Measurements from ENCODE around the gene SVOP. TPM values are rescaled to one million over a fixed set of nuclear protein-coding genes. Genes with fewer than 3 reads are reported as not detected.
A peak's percentile ranks its signal among the peaks of the same experiment; 100 is the strongest.

Gene SVOP
- total and polyA plus RNA-seq, 2 experiments from 2014 or later = 0.10 TPM; not detected in 1

GRCh38 chr12:108949976-108950375, 70.9 kb downstream of the SVOP start:
- Histone ChIP-seq H3F3A (replicated peaks; ENCODE audit: low read depth) (no peaks in the 10 kb centered on the region), H4K20me1 (replicated peaks; ENCODE audit: insufficient read depth) (no peaks in the 10 kb centered on the region), H3K4me1 (ENCODE audit: insufficient read depth) (no peaks in the 10 kb centered on the region), H3K27ac (ENCODE audit: low read depth) (no peak overlapping the region), H3K9me2 (ENCODE audit: insufficient read depth) (no peaks in the 10 kb centered on the region), H3K4me3 (no peak overlapping the region), H3K4me2 (no peak overlapping the region), H2AFZ (peak overlapping the region; percentile 66; the same call in 1 of the 2 replicates), H3K36me3 (ENCODE audit: insufficient read depth) (no peaks in the 10 kb centered on the region), H3K79me2 (replicated peaks; ENCODE audit: insufficient read depth) (no peaks in the 10 kb centered on the region), H3K27me3 (ENCODE audit: insufficient read depth) (no peaks in the 10 kb centered on the region)
- DNase-seq (ENCODE audit: low spot score) (no peak), ATAC-seq (no peak)
- Mint-ChIP-seq H3K9me3 (peaks cover 18% of the 10 kb centered on the region), H3K4me1 (no peaks in the 10 kb centered on the region), H3K36me3 (ENCODE audit: low read depth) (peaks cover 8% of the 10 kb centered on the region; the same call in 2 of the 3 replicates), H3K27me3 (ENCODE audit: insufficient read depth, low read depth, poor library complexity) (peaks cover 3% of the 10 kb centered on the region), H3K27ac (no peak overlapping the region), H3K4me3 (no peak overlapping the region)
- TF ChIP-seq ZNF462 (CRISPR knock-in tag; IDR thresholded peaks at IDR 0.05) (no peak), EZH2phosphoT487 (IDR thresholded peaks at IDR 0.05; ENCODE audit: unreplicated experiment) (no peak), NANOG (IDR thresholded peaks at IDR 0.05; ENCODE audit: borderline replicate concordance) (no peak), STAT1 (IDR thresholded peaks at IDR 0.05; ENCODE audit: unreplicated experiment) (no peak), JUNB (IDR thresholded peaks at IDR 0.05; ENCODE audit: unreplicated experiment) (no peak), ZNF331 (CRISPR knock-in tag; IDR thresholded peaks at IDR 0.05; ENCODE audit: low read depth) (no peak), CREB1 (CRISPR knock-in tag; IDR thresholded peaks at IDR 0.05; ENCODE audit: low read depth) (no peak), EZH2 (IDR thresholded peaks at IDR 0.05; ENCODE audit: low read depth, unreplicated experiment) (no peak), POLR2AphosphoS5 (IDR thresholded peaks at IDR 0.05; ENCODE audit: low read depth) (no peak), CTCF (conservative IDR thresholded peaks at IDR 0.05; ENCODE audit: low read depth in 2 of 2) (no peak), ZNF114 (CRISPR knock-in tag; IDR thresholded peaks at IDR 0.05) (no peak), REST (IDR thresholded peaks at IDR 0.05; ENCODE audit: unreplicated experiment) (no peak), ETS1 (IDR thresholded peaks at IDR 0.05) (no peak)

Measured in GM23338 (cell line).